ENCODE measurements around the gene CDH24. TPM values are rescaled to one million over a fixed set of nuclear protein-coding genes. Genes with fewer than 3 reads are reported as not detected.

CDH24 gene
- total RNA-seq, 1 donor from 2014 or later: 5.9 TPM

DNA sequence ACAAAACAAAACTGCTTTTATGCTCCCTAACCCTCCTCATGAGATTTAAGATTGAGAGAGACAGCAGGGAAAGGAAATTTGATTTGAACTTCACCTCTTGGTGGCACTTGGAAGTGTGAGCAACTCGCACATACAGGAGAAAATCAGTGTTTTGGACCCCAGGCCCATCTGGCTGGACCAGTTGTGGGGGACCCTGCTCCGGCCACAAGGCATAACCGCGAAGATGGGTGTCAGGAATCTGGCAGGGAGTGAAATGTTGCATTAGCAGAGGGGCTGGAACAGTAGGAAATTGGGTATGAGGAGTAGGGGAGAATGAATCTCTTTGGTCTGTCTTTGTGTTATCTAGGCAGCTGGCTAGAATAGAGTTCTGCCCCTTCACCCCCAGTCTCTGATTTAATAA lies 46.3 kb upstream of the CDH24 start:
- H3K4me3 ChIP-seq: no peak overlapping the region
- intact Hi-C loops (cut with DNase I): no loop called here
- DNase-seq (ENCODE audit: low spot score in 2 of 2): no peak
- H3K27ac ChIP-seq: no peak overlapping the region
- H3K36me3 ChIP-seq: peaks cover 7 to 9% of the 10 kb centered on the region in 2 donors
- H3K27me3 ChIP-seq: no peaks in the 10 kb centered on the region
- H3K4me1 ChIP-seq: no peaks in the 10 kb centered on the region
- TF ChIP-seq CTCF (IDR thresholded peaks at IDR 0.05): no peak
- no peaks in the 10 kb centered on the region for H3K9me3 ChIP-seq

DNA sequence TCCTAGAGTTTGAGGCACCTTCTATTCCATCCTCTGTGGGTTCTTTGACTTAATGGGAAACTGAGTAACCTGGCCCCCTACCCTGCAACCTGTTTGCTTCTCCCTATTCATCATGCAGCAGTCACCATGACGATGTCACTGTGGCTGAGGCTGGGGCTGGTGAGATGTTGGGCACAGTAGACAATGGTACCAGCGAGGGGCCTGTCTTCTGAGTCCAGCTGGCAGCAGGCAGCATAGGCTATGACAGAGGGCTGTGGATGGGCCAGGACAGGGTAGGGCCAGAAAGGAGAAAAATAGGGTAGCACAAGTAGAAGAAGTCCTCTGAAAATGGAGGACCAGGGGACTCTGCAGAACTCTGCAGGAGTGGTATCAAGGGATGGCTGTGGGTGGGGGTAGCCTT lies 45.5 kb upstream of the CDH24 start:
- H3K4me3 ChIP-seq: no peak overlapping the region
- H3K9me3 ChIP-seq: no peaks in the 10 kb centered on the region
- no peak for TF ChIP-seq CTCF (IDR thresholded peaks at IDR 0.05)
- peak in 1 of 2 donors; percentile 40 for DNase-seq (ENCODE audit: low spot score in 2 of 2)
- H3K27ac ChIP-seq: no peak overlapping the region
- H3K27me3 ChIP-seq: no peaks in the 10 kb centered on the region
- peaks cover 10 to 17% of the 10 kb centered on the region in 2 donors for H3K36me3 ChIP-seq
- intact Hi-C loops (cut with DNase I): no loop called here
- no peaks in the 10 kb centered on the region for H3K4me1 ChIP-seq

DNA sequence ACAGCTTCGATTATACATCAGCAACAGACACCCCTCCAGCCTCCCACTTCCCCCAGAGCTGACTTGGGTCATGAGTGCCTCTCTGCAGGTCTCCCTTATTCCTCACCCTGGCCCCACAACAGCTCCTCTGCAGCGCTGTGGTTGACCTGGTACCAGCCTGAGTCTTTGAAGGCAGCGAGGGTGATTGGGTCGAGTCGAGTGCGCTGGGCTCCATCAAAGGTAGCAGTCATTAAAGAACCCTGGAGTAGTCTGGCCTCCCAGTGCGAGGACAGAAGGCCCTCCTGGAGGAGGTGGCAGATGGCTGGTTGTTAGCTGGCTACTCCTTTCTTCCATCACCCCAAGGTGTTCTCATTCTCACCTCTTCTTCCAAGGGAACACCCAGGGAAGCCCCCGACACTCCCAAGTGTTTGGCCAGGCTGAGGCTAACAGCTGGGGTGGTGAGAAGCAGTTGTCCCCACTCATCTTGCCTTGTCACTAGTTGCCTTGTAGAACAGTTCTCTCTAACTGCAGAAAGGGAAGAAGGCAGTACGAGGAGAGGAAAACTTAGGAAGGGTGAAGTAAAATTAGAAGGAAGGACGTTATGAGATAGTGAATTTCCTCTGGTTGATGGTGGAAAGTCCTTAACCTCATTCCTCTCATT lies 44.8 kb upstream of the CDH24 start:
- Histone ChIP-seq H3K4me1 (peaks cover 0 to 3% of the 10 kb centered on the region in 2 donors), H3K4me3 (no peak overlapping the region), H3K9me3 (no peaks in the 10 kb centered on the region), H3K27me3 (no peaks in the 10 kb centered on the region), H3K27ac (no peak overlapping the region), H3K36me3 (peaks cover 10 to 22% of the 10 kb centered on the region in 2 donors)
- peak in 1 of 2 donors; percentile 51 for DNase-seq (ENCODE audit: low spot score in 2 of 2)
- TF ChIP-seq CTCF (IDR thresholded peaks at IDR 0.05): no peak
- intact Hi-C loops (cut with DNase I): no loop called here

GRCh38 chr14:23101213-23101970 lies 44.1 kb upstream of the CDH24 start:
- Histone ChIP-seq H3K9me3 (no peaks in the 10 kb centered on the region), H3K36me3 (peaks cover 10 to 22% of the 10 kb centered on the region in 2 donors), H3K4me3 (no peak overlapping the region), H3K4me1 (peaks cover 0 to 10% of the 10 kb centered on the region in 2 donors), H3K27ac (no peak overlapping the region), H3K27me3 (no peaks in the 10 kb centered on the region)
- DNase-seq (ENCODE audit: low spot score in 2 of 2): peak in 1 of 2 donors; percentile 56
- intact Hi-C loops (cut with DNase I): no loop called here
- no peak for TF ChIP-seq CTCF (IDR thresholded peaks at IDR 0.05)

DNA sequence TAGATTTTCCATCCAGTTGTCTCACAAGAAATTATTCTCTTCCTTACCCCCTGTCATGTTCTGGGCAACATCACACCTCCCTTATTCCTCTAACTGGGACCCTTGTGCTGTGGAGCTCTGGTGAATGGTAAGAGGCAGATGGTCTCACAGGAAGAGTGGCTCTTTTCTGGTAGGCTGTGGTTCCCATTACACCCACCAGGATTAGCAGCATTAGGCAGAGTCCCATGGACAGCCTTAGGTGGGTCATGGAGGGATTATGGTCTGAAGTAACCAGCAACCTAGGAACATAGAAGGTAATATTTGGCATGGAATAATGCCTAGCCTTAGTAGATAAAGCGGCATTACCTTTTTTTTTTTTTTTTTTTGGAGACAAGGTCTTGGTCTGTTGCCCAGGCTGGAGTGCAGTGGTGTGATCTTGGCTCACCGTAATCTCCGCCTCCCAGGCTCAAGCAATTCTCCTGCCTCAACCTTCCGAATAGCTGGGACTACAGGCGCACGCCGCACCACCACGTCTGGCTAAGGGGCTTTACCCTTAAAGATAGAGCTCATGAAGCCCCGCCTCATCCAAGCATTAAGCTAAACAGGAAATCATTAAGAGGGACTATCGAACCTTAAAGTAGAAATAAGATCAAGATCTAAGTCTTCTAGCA lies 42.0 kb upstream of the CDH24 start:
- no peak for TF ChIP-seq CTCF (IDR thresholded peaks at IDR 0.05)
- Histone ChIP-seq H3K9me3 (no peaks in the 10 kb centered on the region), H3K36me3 (peaks cover 10 to 22% of the 10 kb centered on the region in 2 donors), H3K4me1 (peaks cover 0 to 10% of the 10 kb centered on the region in 2 donors), H3K27me3 (no peaks in the 10 kb centered on the region), H3K27ac (no peak overlapping the region), H3K4me3 (no peak overlapping the region)
- intact Hi-C loops (cut with DNase I): loop anchor here (5.0 kb wide), 2 partner anchors 188 to 227 kb away; partner anchors contain the start of genes HOMEZ and LRP10
- peak in 1 of 2 donors; percentile 42 for DNase-seq (ENCODE audit: low spot score in 2 of 2)
